ENCODE measurements around the gene YWHAE.
"Not testable (repeated sequence)": the region's sequence is repeated elsewhere in the genome, so short reads cannot be mapped to it uniquely, and the experiment has no call there.

DNA sequence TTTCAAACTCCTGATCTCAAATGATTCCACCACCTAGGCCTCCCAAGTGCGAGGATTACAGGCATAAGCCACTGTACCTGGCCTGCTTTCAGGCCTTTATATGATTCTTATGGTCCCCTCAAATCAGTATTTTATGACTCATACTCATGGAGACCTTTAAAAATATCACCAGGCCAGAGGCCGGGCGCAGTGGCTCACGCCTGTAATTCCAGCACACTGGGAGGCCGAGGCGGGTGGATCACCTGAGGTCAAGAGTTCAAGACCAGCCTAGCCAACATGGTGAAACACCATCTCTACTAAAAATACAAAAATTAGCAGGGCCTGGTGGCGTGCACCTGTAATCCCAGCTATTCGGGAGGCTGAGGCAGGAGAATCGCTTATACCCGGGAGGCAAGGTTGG lies 18.5 kb upstream of the YWHAE start:
- TF ChIP-seq, protein P1, sequence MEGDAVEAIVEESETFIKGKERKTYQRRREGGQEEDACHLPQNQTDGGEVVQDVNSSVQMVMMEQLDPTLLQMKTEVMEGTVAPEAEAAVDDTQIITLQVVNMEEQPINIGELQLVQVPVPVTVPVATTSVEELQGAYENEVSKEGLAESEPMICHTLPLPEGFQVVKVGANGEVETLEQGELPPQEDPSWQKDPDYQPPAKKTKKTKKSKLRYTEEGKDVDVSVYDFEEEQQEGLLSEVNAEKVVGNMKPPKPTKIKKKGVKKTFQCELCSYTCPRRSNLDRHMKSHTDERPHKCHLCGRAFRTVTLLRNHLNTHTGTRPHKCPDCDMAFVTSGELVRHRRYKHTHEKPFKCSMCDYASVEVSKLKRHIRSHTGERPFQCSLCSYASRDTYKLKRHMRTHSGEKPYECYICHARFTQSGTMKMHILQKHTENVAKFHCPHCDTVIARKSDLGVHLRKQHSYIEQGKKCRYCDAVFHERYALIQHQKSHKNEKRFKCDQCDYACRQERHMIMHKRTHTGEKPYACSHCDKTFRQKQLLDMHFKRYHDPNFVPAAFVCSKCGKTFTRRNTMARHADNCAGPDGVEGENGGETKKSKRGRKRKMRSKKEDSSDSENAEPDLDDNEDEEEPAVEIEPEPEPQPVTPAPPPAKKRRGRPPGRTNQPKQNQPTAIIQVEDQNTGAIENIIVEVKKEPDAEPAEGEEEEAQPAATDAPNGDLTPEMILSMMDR (IDR thresholded peaks at IDR 0.05) = not testable (repeated sequence)
- TF ChIP-seq POLR2A (IDR thresholded peaks at IDR 0.05) = not testable (repeated sequence)
